CD4-positive, alpha-beta T cell treated with Interleukin-21 for 1 hour (primary cell): ENCODE measurements around the gene RPL3.

Source experiments
- DNase-seq: peaks from one replicate; pipeline ENCODE4 v3.0.0-alpha.2; 2020

Gene RPL3

GRCh38 chr22:39297490-39298240 is 21.8 kb downstream of the RPL3 start:
- no peak for DNase-seq

DNA sequence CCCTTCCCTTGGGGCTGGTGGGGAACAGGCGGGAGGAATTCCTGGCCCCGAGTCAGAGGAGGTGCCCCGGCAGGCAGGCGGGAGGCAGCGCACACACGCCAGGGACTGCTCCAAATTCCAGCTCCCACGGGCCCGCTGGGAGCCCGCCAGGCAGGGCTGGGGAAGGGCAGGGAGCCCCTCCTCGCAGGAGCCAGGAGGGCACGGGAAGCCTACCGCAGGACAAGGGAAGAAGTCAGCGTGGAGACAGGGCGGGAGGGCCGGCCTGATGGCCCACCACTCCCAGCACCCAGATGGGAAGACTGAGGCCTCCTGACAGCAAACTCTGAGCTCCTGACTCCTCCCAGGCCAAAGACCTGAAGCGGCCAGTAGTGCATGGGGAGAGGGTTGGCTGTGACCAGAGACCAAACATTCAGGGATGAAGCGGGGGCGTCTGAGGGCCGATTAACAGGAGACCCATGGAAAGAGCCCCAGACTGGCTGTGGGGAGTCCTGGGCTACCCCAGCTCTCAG is 22.4 kb downstream of the RPL3 start:
- DNase-seq = no peak

GRCh38 chr22:39296535-39296934 is 22.9 kb downstream of the RPL3 start:
- DNase-seq = no peak

DNA sequence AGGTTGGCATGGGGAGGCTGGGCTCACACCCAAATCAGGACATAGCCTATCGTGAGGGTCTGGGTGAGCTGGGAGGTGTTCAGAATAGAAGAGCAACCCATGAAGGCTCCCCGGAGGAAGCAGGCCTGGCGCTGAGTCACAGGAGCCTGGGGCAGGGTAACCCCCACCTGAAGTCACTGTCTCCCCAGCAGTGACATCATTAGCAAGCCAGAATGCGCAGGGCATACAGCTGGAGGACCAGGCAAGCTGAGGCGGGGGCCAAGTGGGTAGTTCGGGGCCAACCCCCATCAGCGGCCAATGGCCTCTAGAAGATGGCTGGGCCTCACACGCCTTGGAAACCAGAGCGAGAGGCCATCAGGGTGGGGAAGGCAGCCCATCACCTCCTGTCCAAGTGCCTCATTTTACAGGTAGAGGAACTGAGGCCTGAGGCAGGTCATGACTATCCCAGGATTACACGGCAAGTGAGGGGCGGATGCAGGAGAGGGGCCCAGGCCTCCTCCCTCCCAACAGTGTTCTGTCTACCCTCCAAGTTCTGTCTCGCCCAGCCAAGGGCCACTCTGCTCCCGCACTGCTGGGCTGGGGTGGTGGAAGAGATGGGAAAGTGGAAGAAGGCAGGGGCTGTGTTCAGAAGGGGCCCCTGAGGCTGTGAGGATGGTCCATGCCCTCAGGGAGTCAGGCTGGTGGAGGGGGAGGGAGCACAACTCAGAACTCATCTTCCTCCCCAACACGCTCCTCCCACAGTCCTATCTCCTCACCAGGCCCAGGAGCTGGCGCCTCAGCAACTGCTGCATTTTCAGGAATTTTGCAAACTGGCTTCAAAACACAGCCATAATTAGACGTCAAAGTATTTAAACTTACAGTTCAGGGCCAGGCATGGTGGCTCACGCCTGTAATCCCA is 24.6 kb downstream of the RPL3 start:
- DNase-seq = no peak

GRCh38 chr22:39293766-39294368 is 25.6 kb downstream of the RPL3 start:
- no peak for DNase-seq

GRCh38 chr22:39292561-39293074 is 26.8 kb downstream of the RPL3 start:
- peak; percentile 23 for DNase-seq

GRCh38 chr22:39292031-39292462 is 27.4 kb downstream of the RPL3 start:
- no peak for DNase-seq

GRCh38 chr22:39291523-39291922 is 27.9 kb downstream of the RPL3 start:
- DNase-seq = no peak

- no peak for DNase-seq
Observed at GRCh38 chr22:39290724-39291161, 28.7 kb downstream of the RPL3 start.

DNA sequence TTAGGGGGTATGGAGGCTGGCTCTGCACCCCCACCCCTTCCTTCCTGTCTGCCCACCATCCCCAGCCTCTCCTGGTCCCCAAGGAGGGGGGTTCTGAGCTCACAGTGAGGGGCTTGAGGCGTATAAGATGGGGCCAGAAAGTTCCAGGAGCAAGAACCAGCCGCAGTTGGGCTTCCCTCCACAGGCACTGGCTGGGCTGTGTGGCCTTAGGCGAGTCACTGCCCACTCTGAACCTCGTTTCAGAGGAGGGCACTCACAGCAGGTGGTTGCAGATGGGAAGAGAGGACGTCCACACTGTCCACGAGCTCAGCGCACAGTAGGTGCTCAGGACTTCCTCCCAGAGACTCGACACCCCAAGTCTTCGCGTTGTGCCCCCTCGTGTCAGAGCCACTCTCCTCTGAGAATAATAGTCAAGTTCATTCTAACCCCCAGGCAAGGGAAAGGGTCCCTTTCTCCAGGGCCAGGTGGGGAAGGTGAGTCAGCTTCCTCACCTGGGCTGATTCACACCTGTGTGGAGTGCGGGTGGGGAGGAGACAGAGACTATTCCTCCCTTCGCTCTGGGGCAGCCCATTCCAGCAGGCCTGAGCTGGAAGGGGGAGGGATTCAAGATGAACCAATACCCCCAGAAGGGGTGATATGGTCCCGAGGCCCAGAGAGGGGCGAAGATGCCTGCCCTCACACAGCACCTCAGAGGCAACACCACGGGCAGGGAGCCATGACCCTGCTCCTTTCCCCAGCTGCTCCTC is 29.3 kb downstream of the RPL3 start:
- no peak for DNase-seq

GRCh38 chr22:39289533-39289932 is 29.9 kb downstream of the RPL3 start:
- no peak for DNase-seq

- DNase-seq = no peak
Observed at GRCh38 chr22:39288135-39288898, 31.1 kb downstream of the RPL3 start.

DNA sequence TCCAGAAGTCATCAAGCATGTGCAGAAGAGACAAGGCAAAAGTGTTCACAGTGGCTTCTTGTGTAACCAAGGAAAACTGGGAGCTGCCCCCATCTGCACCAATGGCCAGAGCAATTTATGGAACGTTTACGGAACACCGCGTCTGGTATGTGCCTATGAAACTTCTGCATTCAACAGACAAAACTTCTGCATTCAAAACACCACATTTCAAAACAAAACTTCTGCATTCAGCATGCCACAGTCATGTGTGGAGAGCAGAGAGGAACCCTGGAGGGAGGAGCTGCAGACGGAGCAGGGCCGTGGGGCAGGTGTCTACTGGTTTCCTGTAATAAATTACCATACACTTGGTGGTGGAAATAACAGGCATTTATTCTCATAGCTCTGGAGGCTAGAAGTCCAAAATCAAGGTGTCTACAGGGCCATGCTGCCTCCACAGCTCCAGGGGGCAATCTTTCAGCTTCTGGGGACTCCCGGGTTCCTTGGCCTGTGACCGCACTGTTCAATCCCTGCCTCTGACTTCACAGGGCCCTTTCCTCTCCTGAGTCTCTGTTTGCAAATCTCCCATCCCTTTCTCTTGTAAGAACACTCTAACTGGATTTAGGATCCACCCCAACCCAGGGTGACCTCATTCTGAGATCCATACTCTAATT is 32.2 kb downstream of the RPL3 start:
- no peak for DNase-seq

DNA sequence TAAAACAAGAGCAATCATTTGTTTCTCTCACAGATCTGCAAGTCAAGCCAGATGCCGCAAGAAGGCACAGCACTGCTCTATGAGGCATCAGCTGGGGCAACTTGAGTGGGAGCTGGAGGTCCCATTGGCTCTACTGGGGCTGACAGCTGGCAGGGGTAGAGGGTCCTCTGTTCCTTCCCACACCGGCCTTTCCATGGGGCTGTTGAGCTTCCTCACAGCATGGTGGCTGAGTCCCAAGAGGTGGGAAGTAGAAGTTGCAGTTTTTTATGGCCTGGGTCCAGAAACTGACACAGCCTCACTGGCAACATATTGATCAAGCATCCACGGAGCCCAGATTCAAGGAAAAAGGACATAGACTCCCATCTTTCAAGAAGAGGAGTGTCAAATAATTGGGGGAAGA is 34.4 kb downstream of the RPL3 start:
- DNase-seq = no peak

DNA sequence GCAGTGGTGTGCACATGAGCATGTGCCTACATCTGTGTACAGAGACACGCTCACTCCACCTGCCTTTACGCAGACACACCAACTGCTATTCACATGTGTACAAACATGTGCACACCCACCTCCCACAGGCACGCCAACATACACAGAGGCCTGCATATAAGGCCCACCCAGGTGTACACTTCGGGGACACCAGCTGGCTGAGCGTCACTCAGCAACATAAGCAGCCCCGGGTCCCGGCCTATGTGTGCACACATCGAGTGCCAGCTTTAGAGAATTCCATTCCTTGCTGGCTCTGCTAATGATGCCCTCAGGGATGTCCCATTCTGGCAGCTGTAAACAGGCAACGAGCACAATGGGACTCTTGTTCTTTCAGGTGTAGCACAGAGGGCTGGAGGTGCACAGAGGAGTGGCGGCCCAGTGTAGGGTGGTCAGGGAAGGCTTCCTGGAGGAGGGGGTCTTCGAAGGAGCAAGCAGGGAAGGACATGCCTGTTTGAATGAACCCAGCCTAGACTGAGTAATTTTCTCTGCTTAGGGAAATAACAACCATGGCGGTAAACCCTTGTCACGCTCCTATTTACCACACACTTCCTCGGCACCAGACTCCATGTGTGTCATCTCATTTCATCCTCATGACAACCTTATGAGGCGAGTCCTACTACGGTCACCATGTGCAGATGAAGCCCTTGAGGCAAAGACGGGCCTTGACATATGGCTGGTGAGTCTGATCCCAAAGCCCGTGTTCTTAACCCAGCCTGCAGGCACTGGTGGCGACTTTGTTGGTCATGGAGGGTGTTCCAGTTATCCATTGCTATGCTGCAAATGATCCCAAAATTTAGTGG is 35.1 kb downstream of the RPL3 start:
- DNase-seq = no peak

- no peak for DNase-seq
Observed at GRCh38 chr22:39283322-39284141, 35.9 kb downstream of the RPL3 start.

GRCh38 chr22:39282645-39283321 is 36.6 kb downstream of the RPL3 start:
- no peak for DNase-seq

DNA sequence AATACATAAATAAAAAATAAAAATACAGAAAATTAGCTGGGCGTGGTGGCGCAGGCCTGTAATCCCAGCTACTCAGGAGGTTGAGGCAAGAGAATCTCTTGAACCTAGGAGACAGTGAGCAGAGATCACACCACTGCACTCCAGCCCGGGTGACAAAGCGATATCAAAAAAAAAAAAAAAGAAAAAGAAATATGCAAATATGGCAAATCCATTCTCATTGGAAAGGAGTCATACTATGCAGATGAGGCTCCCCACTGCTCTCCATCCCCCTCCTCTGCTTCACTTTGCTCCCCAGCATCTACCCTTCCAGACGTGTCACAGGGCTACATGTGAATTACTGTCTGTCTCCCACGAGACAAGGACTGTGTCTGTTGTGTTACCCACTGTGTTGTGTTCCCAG is 38.3 kb downstream of the RPL3 start:
- DNase-seq = no peak

DNA sequence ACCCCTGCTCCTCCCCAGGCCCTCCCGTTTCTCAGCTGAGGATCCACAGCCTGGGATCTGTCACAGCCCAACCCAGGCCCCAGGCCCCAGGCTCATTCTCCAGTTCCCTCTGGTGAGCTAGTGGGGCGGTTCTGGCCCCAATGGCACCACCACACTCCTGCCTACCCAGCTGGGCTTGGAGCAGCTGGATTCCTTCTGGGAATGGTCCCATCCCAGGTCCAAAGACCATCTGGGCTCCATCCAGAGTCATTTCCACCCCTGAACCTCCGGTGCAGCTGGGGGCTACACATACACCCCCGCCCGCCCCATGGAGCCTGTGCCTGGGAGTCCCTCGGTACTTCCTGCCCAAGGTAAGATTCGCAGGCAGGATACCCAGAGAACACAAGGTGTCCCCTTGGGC is 39.2 kb downstream of the RPL3 start:
- DNase-seq = no peak
